Measurements from ENCODE around the gene SLC28A1. TPM values are rescaled to one million over a fixed set of nuclear protein-coding genes. Genes with fewer than 3 reads are reported as not detected.
"Not testable (repeated sequence)": the region's sequence is repeated elsewhere in the genome, so short reads cannot be mapped to it uniquely, and the experiment has no call there.

SLC28A1 gene
- total RNA-seq, 1 experiment from 2014 or later: not detected

GRCh38 chr15:84924821-84925569, 40.5 kb downstream of the SLC28A1 start:
- H3K27me3 ChIP-seq (ENCODE audit: insufficient read depth, low read length); H3K4me2 ChIP-seq (ENCODE audit: low read length); H2AFZ ChIP-seq (ENCODE audit: low read depth, low read length, poor library complexity, severe bottlenecking); H3K9me3 ChIP-seq (ENCODE audit: control insufficient read depth in 1 of 2, insufficient read depth in 1 of 2, low read depth in 1 of 2, low read length in 2 of 2); H3K9ac ChIP-seq (ENCODE audit: low read length); ATAC-seq; RAD21 ChIA-PET (ENCODE audit: low non-redundant PET in 1 of 2, low total read pairs in 2 of 2, uncharacterized antibody in 2 of 2, unreplicated experiment in 2 of 2); H3K79me2 ChIP-seq (ENCODE audit: insufficient read depth, low read length); H3K9me2 ChIP-seq (ENCODE audit: insufficient read depth); H4K20me1 ChIP-seq (ENCODE audit: insufficient read depth); DNase-seq (ENCODE audit: low read depth, low spot score); H3K36me3 ChIP-seq (ENCODE audit: control insufficient read depth in 1 of 2, insufficient read depth in 2 of 2, low read length in 2 of 2); H3K27ac ChIP-seq (ENCODE audit: low read depth, low read length); POLR2A ChIA-PET; BruUV-seq (replicated peaks); H3K4me3 ChIP-seq (replicated peaks in 1 of 2; ENCODE audit: low read depth in 1 of 2, low read length in 2 of 2): not testable (repeated sequence)
- intact Hi-C loops (cut with micrococcal nuclease): loop anchor here (5.0 kb wide), 2 partner anchors 208 to 338 kb away; partner anchors contain the start of gene SEC11A
- CTCF ChIA-PET: interaction anchor here (0.6 kb wide), 1 partner anchor 107 kb away, joined by 3 read pairs; no protein-coding TSS in a partner anchor
- peaks cover 19 to 27% of the 10 kb centered on the region in 2 experiments for H3K4me1 ChIP-seq (ENCODE audit: control insufficient read depth in 1 of 2, insufficient read depth in 2 of 2, low read length in 2 of 2)

- no TSS peak for BruUV-seq (replicated peaks)
- Histone ChIP-seq H4K20me1 (ENCODE audit: insufficient read depth) (no peaks in the 10 kb centered on the region), H3K4me2 (ENCODE audit: low read length) (no peak overlapping the region), H3K9me2 (ENCODE audit: insufficient read depth) (no peaks in the 10 kb centered on the region), H3K79me2 (ENCODE audit: insufficient read depth, low read length) (no peaks in the 10 kb centered on the region), H3K4me1 (ENCODE audit: control insufficient read depth in 1 of 2, insufficient read depth in 2 of 2, low read length in 2 of 2) (peaks cover 27 to 35% of the 10 kb centered on the region in 2 experiments), H3K9ac (ENCODE audit: low read length) (no peak overlapping the region), H3K27ac (ENCODE audit: low read depth, low read length) (no peak overlapping the region), H2AFZ (ENCODE audit: low read depth, low read length, poor library complexity, severe bottlenecking) (no peak overlapping the region), H3K36me3 (ENCODE audit: control insufficient read depth in 1 of 2, insufficient read depth in 2 of 2, low read length in 2 of 2) (no peaks in the 10 kb centered on the region), H3K9me3 (ENCODE audit: control insufficient read depth in 1 of 2, insufficient read depth in 1 of 2, low read depth in 1 of 2, low read length in 2 of 2) (no peaks in the 10 kb centered on the region), H3K27me3 (ENCODE audit: insufficient read depth, low read length) (no peaks in the 10 kb centered on the region), H3K4me3 (replicated peaks in 1 of 2; ENCODE audit: low read depth in 1 of 2, low read length in 2 of 2) (no peak overlapping the region)
- DNase-seq (ENCODE audit: low read depth, low spot score) (no peak), ATAC-seq (no peak)
- ChIA-PET RAD21 (ENCODE audit: low non-redundant PET in 1 of 2, low total read pairs in 2 of 2, uncharacterized antibody in 2 of 2, unreplicated experiment in 2 of 2) (no interaction called here), POLR2A (no interaction called here), CTCF (interaction anchor here (1.1 to 1.3 kb wide), 2 partner anchors 48 to 338 kb away, joined by 5 read pairs; no protein-coding TSS in a partner anchor)
- intact Hi-C loops (cut with micrococcal nuclease): loop anchor here (5.0 kb wide), 2 partner anchors 209 to 339 kb away; partner anchors contain the start of gene SEC11A
- no peak for TF ChIP-seq ZBTB33 (IDR thresholded peaks at IDR 0.05; ENCODE audit: extremely low read depth, insufficient replicate concordance, low read length)
- no peak for TF ChIP-seq REST (IDR thresholded peaks at IDR 0.05; ENCODE audit: low read depth)
- no peak for TF ChIP-seq CTCF (IDR thresholded peaks at IDR 0.05 in 2 of 3, conservative IDR thresholded peaks at IDR 0.05 in 1 of 3; ENCODE audit: borderline replicate concordance in 1 of 3, insufficient read depth in 1 of 3, low read depth in 2 of 3, low read length in 2 of 3)
- no peak for TF ChIP-seq EGR1 (IDR thresholded peaks at IDR 0.05; ENCODE audit: low read depth)
- TF ChIP-seq POLR2A (IDR thresholded peaks at IDR 0.05; ENCODE audit: borderline replicate concordance, extremely low read depth, insufficient read depth, insufficient read length): no peak
- no peak for TF ChIP-seq EZH2phosphoT487 (IDR thresholded peaks at IDR 0.05; ENCODE audit: borderline replicate concordance)
- TF ChIP-seq ZNF274 (IDR thresholded peaks at IDR 0.05; ENCODE audit: low read depth, low read length): no peak
- no peak for TF ChIP-seq FOSL1 (IDR thresholded peaks at IDR 0.05; ENCODE audit: low read depth)
- TF ChIP-seq CBX3 (IDR thresholded peaks at IDR 0.05; ENCODE audit: low read depth): no peak
- no peak for TF ChIP-seq CEBPB (IDR thresholded peaks at IDR 0.05; ENCODE audit: low read depth)
- TF ChIP-seq EZH2 (IDR thresholded peaks at IDR 0.05): no peak
Measured at GRCh38 chr15:84925906-84926305, 41.4 kb downstream of the SLC28A1 start.
